Omental fat pad (tissue), 4 donors: ENCODE data around the gene ANO6. TPM values are rescaled to one million over a fixed set of nuclear protein-coding genes. Genes with fewer than 3 reads are reported as not detected.

ENCODE experiments used
- ATAC-seq: fragments of 150-250 bp; one replicate; pipeline ENCODE4 v1.9.1; 2016; ENCODE audit warnings: mild to moderate bottlenecking, moderate library complexity; ENCODE audit not compliant: low FRiP score
- DNase-seq: peaks from one replicate; pipeline ENCODE4 v3.0.0-alpha.2; 2019; ENCODE audit warnings: low spot score
- CTCF ChIP-seq, 3 donors: fragments of 450-650 bp; IDR thresholded peaks; one replicate each; pipeline ENCODE4 v1.5.1; 2016 to 2017; ENCODE audit warnings: antibody characterized with exemption in 3 of 3, mild to moderate bottlenecking in 3 of 3, moderate library complexity in 2 of 3
- total RNA-seq, 4 donors: library from RNA; depleted of rRNA; stranded (reverse); fragments of >200 nt; gene quantifications; one replicate each; pipeline ENCODE4 v1.1.0, GENCODE V29; 2016

ANO6 gene
- total RNA-seq, 4 donors from 2014 or later: 88.8 to 189 (median 105) TPM

- ATAC-seq: no peak
- TF ChIP-seq CTCF (IDR thresholded peaks at IDR 0.05): no peak
- DNase-seq: no peak
Measured at GRCh38 chr12:45216983-45217485, 1.1 kb downstream of the ANO6 start.

GRCh38 chr12:45217846-45218245 lies 2.0 kb downstream of the ANO6 start:
- no peak for ATAC-seq
- no peak for DNase-seq
- TF ChIP-seq CTCF (IDR thresholded peaks at IDR 0.05): no peak

GRCh38 chr12:45219621-45220020 lies 3.7 kb downstream of the ANO6 start:
- no peak for TF ChIP-seq CTCF (IDR thresholded peaks at IDR 0.05)
- DNase-seq: no peak
- ATAC-seq: no peak

GRCh38 chr12:45220363-45220931 lies 4.6 kb downstream of the ANO6 start:
- TF ChIP-seq CTCF (IDR thresholded peaks at IDR 0.05): no peak
- ATAC-seq (no peak), DNase-seq (no peak)

- DNase-seq (no peak), ATAC-seq (no peak)
- no peak for TF ChIP-seq CTCF (IDR thresholded peaks at IDR 0.05)
Measured at GRCh38 chr12:45220969-45221368, 5.1 kb downstream of the ANO6 start.

GRCh38 chr12:45223868-45224267 lies 8.0 kb downstream of the ANO6 start:
- DNase-seq (no peak), ATAC-seq (no peak)
- TF ChIP-seq CTCF (IDR thresholded peaks at IDR 0.05): no peak

- TF ChIP-seq CTCF (IDR thresholded peaks at IDR 0.05): no peak
- DNase-seq (no peak), ATAC-seq (no peak)
Measured at GRCh38 chr12:45224311-45224710, 8.4 kb downstream of the ANO6 start.
